GM23338 (cell line): ENCODE results near the gene CRYBB3.
A peak's percentile ranks its signal among the peaks of the same experiment; 100 is the strongest.

Source experiments
- CREB1 ChIP-seq: fragments of 250-450 bp; sonication (Bioruptor Pico); IDR thresholded peaks from 2 replicates; pipeline ENCODE4 v1.5.0; 2020; ENCODE audit warnings: low read depth, mild to moderate bottlenecking, moderate library complexity
- EZH2 ChIP-seq: fragments of 200-600 bp; sonication (generic); IDR thresholded peaks from one replicate; pipeline ENCODE4 v1.8.0; 2017; ENCODE audit warnings: antibody characterized with exemption, mild to moderate bottlenecking, low read depth; ENCODE audit not compliant: unreplicated experiment
- EZH2phosphoT487 ChIP-seq: fragments of 200-600 bp; sonication (generic); IDR thresholded peaks from one replicate; pipeline ENCODE4 v1.8.1; 2018; ENCODE audit warnings: antibody characterized with exemption; ENCODE audit not compliant: unreplicated experiment
- JUNB ChIP-seq: IDR thresholded peaks from one replicate; pipeline ENCODE4 v1.6.1; 2016; ENCODE audit warnings: antibody characterized with exemption; ENCODE audit not compliant: unreplicated experiment
- POLR2AphosphoS5 ChIP-seq: IDR thresholded peaks from 2 replicates; pipeline ENCODE4 v1.6.1; 2016; ENCODE audit warnings: antibody characterized with exemption, low read depth
- REST ChIP-seq: IDR thresholded peaks from one replicate; pipeline ENCODE4 v1.6.1; 2018; ENCODE audit warnings: antibody characterized with exemption; ENCODE audit not compliant: unreplicated experiment
- STAT1 ChIP-seq: IDR thresholded peaks from one replicate; pipeline ENCODE4 v1.6.1; 2016; ENCODE audit warnings: antibody characterized with exemption; ENCODE audit not compliant: unreplicated experiment
- TF ChIP-seq, protein P1 (sequence below), 2 experiments: fragments of 200-600 bp in 1 of 2; sonication (generic) in 1 of 2; conservative IDR thresholded peaks; 2 replicates each; pipeline versions ENCODE4 v1.5.1 to v1.6.1; 2016 to 2017; ENCODE audit warnings: antibody characterized with exemption in 2 of 2, low read depth in 2 of 2, mild to moderate bottlenecking in 2 of 2, moderate library complexity in 1 of 2

DNA sequence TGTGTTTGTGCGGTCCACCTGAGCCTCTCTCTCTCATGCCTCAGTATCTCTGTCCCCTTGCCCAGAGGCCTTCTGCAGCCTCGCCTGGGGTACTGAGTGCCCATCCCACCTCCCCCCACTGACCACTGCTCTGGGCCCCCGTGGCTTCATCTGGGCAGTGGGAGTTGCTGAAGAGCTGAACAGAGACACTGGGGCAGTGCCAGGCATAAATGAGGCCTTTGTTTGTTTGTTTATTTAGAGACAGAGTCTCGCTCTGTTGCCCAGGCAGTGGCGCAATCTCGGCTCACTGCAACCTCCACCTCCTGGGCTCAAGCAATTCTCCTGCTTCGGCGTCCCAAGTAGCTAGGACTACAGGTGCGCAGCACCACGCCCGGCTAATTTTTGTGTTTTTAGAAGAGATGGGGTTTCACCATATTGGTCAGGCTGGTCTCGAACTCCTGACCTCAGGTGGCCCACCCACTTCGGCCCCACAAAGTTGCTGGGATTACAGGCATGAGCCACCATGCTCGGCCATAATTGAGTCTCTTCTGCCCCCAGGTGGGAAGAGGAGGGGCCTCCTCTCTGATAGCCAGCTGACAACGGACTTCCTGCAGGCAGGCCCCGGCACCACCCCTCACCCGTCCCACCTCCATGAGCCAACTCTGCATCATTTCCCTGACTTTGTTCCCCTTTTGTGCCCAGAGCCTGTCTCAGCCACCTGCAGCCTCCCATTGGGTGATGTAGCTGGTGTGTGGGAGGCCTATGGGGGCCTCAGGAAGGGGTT lies 9.3 kb downstream of the CRYBB3 start:
- TF ChIP-seq EZH2 (no peak), JUNB (no peak), EZH2phosphoT487 (no peak), CREB1 (CRISPR knock-in tag) (no peak), REST (no peak), POLR2AphosphoS5 (no peak), STAT1 (no peak)
- TF ChIP-seq, protein P1, sequence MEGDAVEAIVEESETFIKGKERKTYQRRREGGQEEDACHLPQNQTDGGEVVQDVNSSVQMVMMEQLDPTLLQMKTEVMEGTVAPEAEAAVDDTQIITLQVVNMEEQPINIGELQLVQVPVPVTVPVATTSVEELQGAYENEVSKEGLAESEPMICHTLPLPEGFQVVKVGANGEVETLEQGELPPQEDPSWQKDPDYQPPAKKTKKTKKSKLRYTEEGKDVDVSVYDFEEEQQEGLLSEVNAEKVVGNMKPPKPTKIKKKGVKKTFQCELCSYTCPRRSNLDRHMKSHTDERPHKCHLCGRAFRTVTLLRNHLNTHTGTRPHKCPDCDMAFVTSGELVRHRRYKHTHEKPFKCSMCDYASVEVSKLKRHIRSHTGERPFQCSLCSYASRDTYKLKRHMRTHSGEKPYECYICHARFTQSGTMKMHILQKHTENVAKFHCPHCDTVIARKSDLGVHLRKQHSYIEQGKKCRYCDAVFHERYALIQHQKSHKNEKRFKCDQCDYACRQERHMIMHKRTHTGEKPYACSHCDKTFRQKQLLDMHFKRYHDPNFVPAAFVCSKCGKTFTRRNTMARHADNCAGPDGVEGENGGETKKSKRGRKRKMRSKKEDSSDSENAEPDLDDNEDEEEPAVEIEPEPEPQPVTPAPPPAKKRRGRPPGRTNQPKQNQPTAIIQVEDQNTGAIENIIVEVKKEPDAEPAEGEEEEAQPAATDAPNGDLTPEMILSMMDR (conservative IDR thresholded peaks at IDR 0.05; ENCODE audit: low read depth in 2 of 2) = peak; percentile 21 to 49; a peak in 3 of 4 replicates
